Spinal cord (tissue), 10 donors: ENCODE measurements around the gene CDC42SE2. TPM values are rescaled to one million over a fixed set of nuclear protein-coding genes. Genes with fewer than 3 reads are reported as not detected.
"Not testable (repeated sequence)": the region's sequence is repeated elsewhere in the genome, so short reads cannot be mapped to it uniquely, and the experiment has no call there.

Experiments used
- DNase-seq, 6 donors: peaks; one replicate each; pipeline versions ENCODE4 v3.0.0 to v3.0.0-alpha.2; 2013 to 2015; ENCODE audit warnings: low spot score in 6 of 6, low read depth in 4 of 6
- H3K27ac ChIP-seq: one replicate; pipeline ENCODE4 v1.5.1; 2013; ENCODE audit warnings: low read depth, low read length, control low read depth
- H3K27me3 ChIP-seq: one replicate; pipeline ENCODE4 v1.6.1; 2013; ENCODE audit warnings: low read length; ENCODE audit not compliant: control insufficient read depth, insufficient read depth
- H3K36me3 ChIP-seq: one replicate; pipeline ENCODE4 v1.6.1; 2013; ENCODE audit warnings: low read length; ENCODE audit not compliant: control insufficient read depth, insufficient read depth
- H3K4me1 ChIP-seq: one replicate; pipeline ENCODE4 v1.6.1; 2013; ENCODE audit warnings: low read length; ENCODE audit not compliant: control insufficient read depth, insufficient read depth
- H3K4me3 ChIP-seq: one replicate; pipeline ENCODE4 v1.5.1; 2013; ENCODE audit warnings: low read depth, low read length, control low read depth
- H3K9me3 ChIP-seq: one replicate; pipeline ENCODE4 v1.6.1; 2013; ENCODE audit warnings: low read length; ENCODE audit not compliant: control insufficient read depth, insufficient read depth
- WGBS: methylation state at CpG from one replicate; pipeline ENCODE4 v1.1.5; 2013; ENCODE audit warnings: missing lambda C conversion rate; ENCODE audit not compliant: insufficient coverage; 5-methylcytosine and 5-hydroxymethylcytosine counted together
- polyA plus RNA-seq, 2 donors: library from polyadenylated mRNA; unstranded; fragments of 120-200 nt; gene quantifications; one replicate each; pipeline ENCODE4 v1.2.1, GENCODE V29; 2013; ENCODE audit not compliant: insufficient read length in 2 of 2
- total RNA-seq, 2 donors: library from RNA; depleted of rRNA in 1 of 2; stranded (reverse); fragments of 120-200 nt in 1 of 2; fragments of >200 nt in 1 of 2; gene quantifications; one replicate each; pipeline versions ENCODE4 v1.2.3 to v1.2.4, GENCODE V29; 2013 to 2014
- donor health status: healthy.

The CDC42SE2 gene
- total and polyA plus RNA-seq, 4 donors, result 35.1 to 89.5 (median 52.9) TPM

GRCh38 chr5:131389869-131390265, 126.0 kb downstream of the CDC42SE2 start:
- no peak for DNase-seq
- peaks cover 6% of the 10 kb centered on the region for H3K36me3 ChIP-seq
- no peak overlapping the region for H3K27ac ChIP-seq
- no peaks in the 10 kb centered on the region for H3K4me1 ChIP-seq
- H3K9me3 ChIP-seq, result no peaks in the 10 kb centered on the region
- no peak overlapping the region for H3K4me3 ChIP-seq
- no CpG with 5 or more reads among the region's 1 CpG for WGBS
- no peaks in the 10 kb centered on the region for H3K27me3 ChIP-seq

- Histone ChIP-seq H3K36me3 (peaks cover 9% of the 10 kb centered on the region), H3K4me1 (no peaks in the 10 kb centered on the region), H3K27me3 (no peaks in the 10 kb centered on the region), H3K9me3 (no peaks in the 10 kb centered on the region), H3K27ac (no peak overlapping the region), H3K4me3 (no peak overlapping the region)
- WGBS, result 90% methylated on average over 2 of the region's 5 CpGs
- DNase-seq, result no peak
Observed at GRCh38 chr5:131392466-131393095, 128.7 kb downstream of the CDC42SE2 start.

DNA sequence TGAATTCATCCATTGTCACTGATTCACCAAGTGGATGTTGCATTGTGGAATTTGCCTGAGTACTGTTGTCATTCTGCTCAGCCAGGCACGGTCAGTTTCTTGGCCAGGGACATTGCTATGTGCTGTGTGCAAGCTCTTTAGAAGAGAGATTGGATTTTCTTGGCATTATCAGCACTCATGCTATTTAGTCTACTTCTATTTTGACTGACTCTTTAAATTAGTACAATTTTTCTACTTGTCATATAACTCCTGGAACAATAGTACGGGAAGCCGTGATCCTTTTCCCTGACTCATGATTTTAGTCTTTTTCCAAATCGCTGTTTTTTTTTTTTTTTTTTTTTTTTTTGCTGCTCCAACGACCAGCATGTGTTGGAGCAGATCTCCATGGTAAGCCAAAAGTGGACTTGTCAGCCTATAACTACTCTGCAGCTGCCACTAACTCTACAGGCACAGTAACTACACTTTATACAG, 129.7 kb downstream of the CDC42SE2 start:
- peaks cover 9% of the 10 kb centered on the region for H3K36me3 ChIP-seq
- WGBS, result no CpG with 5 or more reads among the region's 5 CpGs

DNA sequence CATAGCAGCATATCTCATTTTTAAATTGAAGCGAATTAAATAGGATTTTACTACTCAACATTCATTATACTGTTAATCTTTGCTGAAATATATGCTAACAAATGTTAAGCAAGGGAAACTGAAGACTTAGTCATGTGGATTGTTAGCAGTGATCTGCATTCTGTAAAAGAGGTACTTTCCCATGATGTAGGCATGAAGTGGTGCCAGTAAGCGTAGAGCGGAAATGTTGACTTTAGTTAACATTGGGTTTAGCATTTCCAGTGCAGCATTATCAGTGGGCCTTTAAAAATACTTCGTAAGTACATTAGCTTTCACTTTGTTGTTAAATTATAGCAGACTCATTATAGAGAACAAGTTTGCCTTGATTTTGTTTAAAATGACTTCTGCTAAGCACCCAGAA, 130.3 kb downstream of the CDC42SE2 start:
- peak overlapping the region; percentile 67 for H3K27ac ChIP-seq
- peak in 1 of 6 donors; percentile 32 for DNase-seq

More for the DNA sequence above, 129.7 kb downstream of the CDC42SE2 start:
- H3K27ac ChIP-seq, result peak overlapping the region; percentile 67
- no peaks in the 10 kb centered on the region for H3K27me3 ChIP-seq
- H3K4me1 ChIP-seq, result no peaks in the 10 kb centered on the region
- no peaks in the 10 kb centered on the region for H3K9me3 ChIP-seq
- no peak overlapping the region for H3K4me3 ChIP-seq
- DNase-seq, result peak in 3 of 6 donors; percentile 24 to 58 (median 35)

GRCh38 chr5:131396015-131396414, 132.2 kb downstream of the CDC42SE2 start:
- Histone ChIP-seq H3K4me1 (no peaks in the 10 kb centered on the region), H3K27ac (no peak overlapping the region), H3K27me3 (no peaks in the 10 kb centered on the region), H3K4me3 (no peak overlapping the region), H3K36me3 (peaks cover 8% of the 10 kb centered on the region), H3K9me3 (no peaks in the 10 kb centered on the region)
- WGBS, result 83% methylated on average over 1 of the region's 3 CpGs
- DNase-seq, result no peak

More for the DNA sequence above, 130.3 kb downstream of the CDC42SE2 start:
- Histone ChIP-seq H3K27me3 (no peaks in the 10 kb centered on the region), H3K36me3 (peaks cover 8% of the 10 kb centered on the region), H3K4me1 (no peaks in the 10 kb centered on the region), H3K9me3 (no peaks in the 10 kb centered on the region), H3K4me3 (no peak overlapping the region)
- no CpG with 5 or more reads among the region's 4 CpGs for WGBS

GRCh38 chr5:131396630-131397273, 132.9 kb downstream of the CDC42SE2 start:
- Histone ChIP-seq H3K9me3 (no peaks in the 10 kb centered on the region), H3K4me3 (no peak overlapping the region), H3K27ac (no peak overlapping the region), H3K36me3 (peaks cover 6% of the 10 kb centered on the region), H3K4me1 (no peaks in the 10 kb centered on the region), H3K27me3 (no peaks in the 10 kb centered on the region)
- WGBS, result no CpG with 5 or more reads among the region's 5 CpGs
- no peak for DNase-seq

- DNase-seq, H3K27ac ChIP-seq, H3K9me3 ChIP-seq, H3K27me3 ChIP-seq, H3K36me3 ChIP-seq, H3K4me3 ChIP-seq, H3K4me1 ChIP-seq: not testable (repeated sequence)
- 90% methylated on average over 6 of the region's 6 CpGs for WGBS
Observed at GRCh38 chr5:131399007-131399406, 135.2 kb downstream of the CDC42SE2 start.

DNA sequence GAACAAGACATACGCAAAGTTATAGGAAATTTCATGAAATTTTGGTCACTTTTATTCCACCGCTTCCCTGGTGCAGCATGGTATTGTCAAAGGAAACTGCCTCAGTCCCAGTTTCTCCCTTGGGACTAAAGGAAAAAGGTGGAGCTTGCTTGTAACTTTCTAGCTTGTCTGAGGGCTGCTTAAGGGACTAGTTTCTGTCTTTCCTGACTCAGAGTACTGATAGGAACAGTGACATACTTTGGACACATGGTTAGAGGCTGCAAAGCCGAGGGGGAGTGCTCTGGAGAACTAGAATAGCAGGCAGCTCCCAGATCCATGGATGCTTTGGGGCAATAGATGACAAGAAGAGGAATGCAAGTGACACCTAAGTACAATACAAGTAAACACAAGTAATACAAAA, 136.7 kb downstream of the CDC42SE2 start:
- H3K4me3 ChIP-seq, result no peak overlapping the region
- 94% methylated on average over 2 of the region's 3 CpGs for WGBS
- H3K9me3 ChIP-seq, result peaks cover 9% of the 10 kb centered on the region
- no peaks in the 10 kb centered on the region for H3K27me3 ChIP-seq
- H3K36me3 ChIP-seq, result peaks cover 6% of the 10 kb centered on the region
- H3K4me1 ChIP-seq, result no peaks in the 10 kb centered on the region
- no peak for DNase-seq
- no peak overlapping the region for H3K27ac ChIP-seq

DNA sequence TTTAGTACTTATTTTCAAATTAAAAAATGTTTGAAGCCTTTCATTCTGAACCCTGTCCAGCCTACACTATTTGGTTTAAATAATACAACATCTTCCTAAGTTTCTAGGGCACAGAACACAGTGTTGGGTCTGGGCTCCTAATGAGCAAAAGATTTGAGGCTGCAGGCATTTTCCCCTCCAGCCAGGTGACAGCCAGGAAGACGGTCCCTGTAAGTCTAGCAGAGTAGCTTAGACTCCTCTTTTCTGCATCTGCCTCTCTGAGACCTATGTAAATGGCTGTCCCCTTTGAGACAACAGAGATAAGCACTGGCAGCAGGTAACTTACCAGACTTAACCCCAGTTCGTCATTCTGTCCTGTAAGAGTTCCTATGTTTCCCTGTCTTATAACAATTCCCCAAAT, 141.8 kb downstream of the CDC42SE2 start:
- Histone ChIP-seq H3K27ac (no peak overlapping the region), H3K27me3 (no peaks in the 10 kb centered on the region), H3K4me3 (no peak overlapping the region), H3K36me3 (peaks cover 19% of the 10 kb centered on the region), H3K9me3 (peaks cover 9% of the 10 kb centered on the region), H3K4me1 (no peaks in the 10 kb centered on the region)
- no peak for DNase-seq
- 100% methylated on average over 1 of the region's 2 CpGs for WGBS

- peaks cover 9% of the 10 kb centered on the region for H3K9me3 ChIP-seq
- no peak overlapping the region for H3K27ac ChIP-seq
- H3K4me1 ChIP-seq, result no peaks in the 10 kb centered on the region
- no peak for DNase-seq
- H3K36me3 ChIP-seq, result peaks cover 21% of the 10 kb centered on the region
- no peaks in the 10 kb centered on the region for H3K27me3 ChIP-seq
- no peak overlapping the region for H3K4me3 ChIP-seq
- no CpG with 5 or more reads among the region's 2 CpGs for WGBS
Observed at GRCh38 chr5:131406076-131406475, 142.2 kb downstream of the CDC42SE2 start.
